ENCODE data around the gene SRPX2.
"Not testable (repeated sequence)": the region's sequence is repeated elsewhere in the genome, so short reads cannot be mapped to it uniquely, and the experiment has no call there.

SRPX2 gene

GRCh38 chrX:100704581-100705203, 60.7 kb downstream of the SRPX2 start:
- DNase-seq: no peak

- no peak for DNase-seq
These were observed 66.8 kb downstream of the SRPX2 start for GRCh38 chrX:100710816-100711215.

- DNase-seq: no peak
These were observed 73.4 kb downstream of the SRPX2 start for GRCh38 chrX:100717363-100717762.

- DNase-seq: no peak
These were observed 75.1 kb downstream of the SRPX2 start for GRCh38 chrX:100719139-100719538.

GRCh38 chrX:100720301-100720700, 76.3 kb downstream of the SRPX2 start:
- DNase-seq: no peak

- no peak for DNase-seq
These were observed 77.3 kb downstream of the SRPX2 start for GRCh38 chrX:100721328-100721727.

- not testable (repeated sequence) for DNase-seq
These were observed 80.0 kb downstream of the SRPX2 start for GRCh38 chrX:100724006-100724405.

Measured in stimulated activated CD4-positive, alpha-beta T cell treated with anti-CD3 and anti-CD28 coated beads, Interleukin-15, amount 100 ng/mL, for 24 hours (primary cell).